Left forelimb (tissue), 1 donor: Measurements from ENCODE around the gene FBXW8.
A peak's percentile ranks its signal among the peaks of the same experiment; 100 is the strongest.

Experiments used
- DNase-seq: peaks from one replicate; pipeline ENCODE4 v3.0.0-alpha.2; 2018; ENCODE audit warnings: low spot score

Gene FBXW8

GRCh38 chr12:117023998-117024960, 113.5 kb downstream of the FBXW8 start:
- peak; percentile 14 for DNase-seq

GRCh38 chr12:117024961-117025480, 114.3 kb downstream of the FBXW8 start:
- peak; percentile 38 for DNase-seq

- peak; percentile 83 for DNase-seq
Observed at GRCh38 chr12:117025481-117026151, 114.9 kb downstream of the FBXW8 start.

GRCh38 chr12:117026343-117026742, 115.6 kb downstream of the FBXW8 start:
- peak; percentile 31 for DNase-seq

- no peak for DNase-seq
Observed at GRCh38 chr12:117026921-117027250, 116.1 kb downstream of the FBXW8 start.

- peak; percentile 50 for DNase-seq
Observed at GRCh38 chr12:117027251-117028086, 116.7 kb downstream of the FBXW8 start.

GRCh38 chr12:117028254-117028653, 117.5 kb downstream of the FBXW8 start:
- peak; percentile 28 for DNase-seq

GRCh38 chr12:117030187-117030900, 119.6 kb downstream of the FBXW8 start:
- no peak for DNase-seq

- DNase-seq, result peak; percentile 58
Observed at GRCh38 chr12:117031843-117032592, 121.3 kb downstream of the FBXW8 start.

GRCh38 chr12:117032593-117033381, 122.0 kb downstream of the FBXW8 start:
- DNase-seq, result peak; percentile 77

- DNase-seq, result no peak
Observed at GRCh38 chr12:117033382-117034221, 122.9 kb downstream of the FBXW8 start.

- no peak for DNase-seq
Observed at GRCh38 chr12:117034249-117034648, 123.5 kb downstream of the FBXW8 start.

- no peak for DNase-seq
Observed at GRCh38 chr12:117034701-117035151, 124.0 kb downstream of the FBXW8 start.

GRCh38 chr12:117035287-117035686, 124.5 kb downstream of the FBXW8 start:
- no peak for DNase-seq

GRCh38 chr12:117036046-117036445, 125.3 kb downstream of the FBXW8 start:
- no peak for DNase-seq

GRCh38 chr12:117036547-117036946, 125.8 kb downstream of the FBXW8 start:
- no peak for DNase-seq

GRCh38 chr12:117037289-117038022, 126.7 kb downstream of the FBXW8 start:
- DNase-seq, result no peak
